ENCODE results near the gene MARCHF3. TPM values are rescaled to one million over a fixed set of nuclear protein-coding genes. Genes with fewer than 3 reads are reported as not detected.

The MARCHF3 gene
- total and polyA plus RNA-seq, 2 donors (not counting 1 experiment from before 2014, with no cell fraction given), result 8.6 to 11.6 TPM

DNA sequence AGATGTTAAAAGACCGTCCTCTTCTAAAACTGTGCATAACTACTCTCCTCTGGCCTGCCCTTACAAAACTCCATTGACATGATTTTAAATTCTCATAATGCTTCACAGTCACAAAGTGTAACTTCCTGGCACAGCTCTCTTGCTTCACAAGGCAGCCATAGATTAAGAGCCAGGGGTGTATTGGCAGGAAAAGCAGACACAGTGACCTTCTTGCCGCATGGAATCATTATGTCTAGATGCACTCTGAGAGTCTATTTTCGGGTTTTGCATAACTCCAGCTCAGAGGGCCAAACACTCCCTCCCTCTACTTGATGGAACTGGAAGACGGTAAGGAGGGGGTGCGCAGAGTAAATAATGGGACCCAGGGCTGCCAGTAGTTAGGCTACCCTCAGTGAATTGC is 110.1 kb downstream of the MARCHF3 start:
- Histone ChIP-seq H3K79me2 (ENCODE audit: control insufficient read depth, insufficient read depth, low read length) (no peaks in the 10 kb centered on the region), H2AFZ (ENCODE audit: low read length) (no peak overlapping the region), H3K4me3 (replicated peaks in 1 of 4; ENCODE audit: control extremely low read depth in 1 of 4, insufficient read depth in 1 of 4, low read depth in 3 of 4, low read length in 4 of 4) (no peak overlapping the region), H4K20me1 (ENCODE audit: control insufficient read depth, extremely low read depth, insufficient read depth, low read length) (no peaks in the 10 kb centered on the region), H3K4me1 (ENCODE audit: control insufficient read depth, extremely low read depth, insufficient read depth, low read length) (peaks cover 3% of the 10 kb centered on the region), H3K9me3 (ENCODE audit: control insufficient read depth, insufficient read depth, low read depth, low read length) (no peaks in the 10 kb centered on the region), H3K27ac (ENCODE audit: insufficient read depth, low read length) (no peak overlapping the region), H3K9ac (ENCODE audit: insufficient read depth, low read length) (no peak overlapping the region), H3K4me2 (ENCODE audit: extremely low read depth, insufficient read depth, low read length) (no peak overlapping the region), H3K27me3 (ENCODE audit: control insufficient read depth, insufficient read depth, low read length) (no peaks in the 10 kb centered on the region), H3K36me3 (ENCODE audit: control insufficient read depth, insufficient read depth, low read length) (no peaks in the 10 kb centered on the region)
- TF ChIP-seq, protein P1, sequence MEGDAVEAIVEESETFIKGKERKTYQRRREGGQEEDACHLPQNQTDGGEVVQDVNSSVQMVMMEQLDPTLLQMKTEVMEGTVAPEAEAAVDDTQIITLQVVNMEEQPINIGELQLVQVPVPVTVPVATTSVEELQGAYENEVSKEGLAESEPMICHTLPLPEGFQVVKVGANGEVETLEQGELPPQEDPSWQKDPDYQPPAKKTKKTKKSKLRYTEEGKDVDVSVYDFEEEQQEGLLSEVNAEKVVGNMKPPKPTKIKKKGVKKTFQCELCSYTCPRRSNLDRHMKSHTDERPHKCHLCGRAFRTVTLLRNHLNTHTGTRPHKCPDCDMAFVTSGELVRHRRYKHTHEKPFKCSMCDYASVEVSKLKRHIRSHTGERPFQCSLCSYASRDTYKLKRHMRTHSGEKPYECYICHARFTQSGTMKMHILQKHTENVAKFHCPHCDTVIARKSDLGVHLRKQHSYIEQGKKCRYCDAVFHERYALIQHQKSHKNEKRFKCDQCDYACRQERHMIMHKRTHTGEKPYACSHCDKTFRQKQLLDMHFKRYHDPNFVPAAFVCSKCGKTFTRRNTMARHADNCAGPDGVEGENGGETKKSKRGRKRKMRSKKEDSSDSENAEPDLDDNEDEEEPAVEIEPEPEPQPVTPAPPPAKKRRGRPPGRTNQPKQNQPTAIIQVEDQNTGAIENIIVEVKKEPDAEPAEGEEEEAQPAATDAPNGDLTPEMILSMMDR (conservative IDR thresholded peaks at IDR 0.05 in 1 of 2, IDR thresholded peaks at IDR 0.05 in 1 of 2; ENCODE audit: low read depth in 1 of 2, low read length in 2 of 2), result no peak
- no peak for TF ChIP-seq EZH2 (IDR thresholded peaks at IDR 0.05; ENCODE audit: low read length, missing control alignments)
- peak; percentile 54 to 76 for DNase-seq (ENCODE audit: low read depth in 2 of 2)

DNA sequence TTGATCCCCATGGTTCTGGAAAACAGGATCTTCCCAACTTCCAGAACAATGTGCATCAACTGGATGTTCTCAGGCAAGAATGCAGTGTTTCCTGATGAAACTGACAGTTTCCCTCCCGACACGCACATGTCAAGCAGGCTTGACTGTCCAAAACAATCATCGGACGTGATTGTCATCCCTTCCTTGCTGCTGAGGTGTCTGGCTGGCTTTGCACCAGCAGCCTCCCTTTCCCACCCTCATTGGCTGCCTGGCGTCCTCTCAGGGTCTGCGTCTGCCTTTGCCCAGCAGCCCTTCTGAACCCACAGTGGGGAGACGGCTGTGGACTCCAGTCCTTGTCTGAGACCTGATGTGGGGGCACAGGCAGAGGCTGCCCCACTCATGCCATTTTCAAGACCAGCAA is 110.8 kb downstream of the MARCHF3 start:
- H4K20me1 ChIP-seq (ENCODE audit: control insufficient read depth, extremely low read depth, insufficient read depth, low read length), result no peaks in the 10 kb centered on the region
- no peak overlapping the region for H2AFZ ChIP-seq (ENCODE audit: low read length)
- TF ChIP-seq, protein P1 (conservative IDR thresholded peaks at IDR 0.05 in 1 of 2, IDR thresholded peaks at IDR 0.05 in 1 of 2; ENCODE audit: low read depth in 1 of 2, low read length in 2 of 2), result no peak
- no peak for TF ChIP-seq EZH2 (IDR thresholded peaks at IDR 0.05; ENCODE audit: low read length, missing control alignments)
- no peak overlapping the region for H3K27ac ChIP-seq (ENCODE audit: insufficient read depth, low read length)
- H3K27me3 ChIP-seq (ENCODE audit: control insufficient read depth, insufficient read depth, low read length), result no peaks in the 10 kb centered on the region
- no peaks in the 10 kb centered on the region for H3K36me3 ChIP-seq (ENCODE audit: control insufficient read depth, insufficient read depth, low read length)
- H3K9ac ChIP-seq (ENCODE audit: insufficient read depth, low read length), result no peak overlapping the region
- peaks cover 3% of the 10 kb centered on the region for H3K4me1 ChIP-seq (ENCODE audit: control insufficient read depth, extremely low read depth, insufficient read depth, low read length)
- no peaks in the 10 kb centered on the region for H3K79me2 ChIP-seq (ENCODE audit: control insufficient read depth, insufficient read depth, low read length)
- no peak for DNase-seq (ENCODE audit: low read depth in 2 of 2)
- no peak overlapping the region for H3K4me3 ChIP-seq (replicated peaks in 1 of 4; ENCODE audit: control extremely low read depth in 1 of 4, insufficient read depth in 1 of 4, low read depth in 3 of 4, low read length in 4 of 4)
- no peaks in the 10 kb centered on the region for H3K9me3 ChIP-seq (ENCODE audit: control insufficient read depth, insufficient read depth, low read depth, low read length)
- H3K4me2 ChIP-seq (ENCODE audit: extremely low read depth, insufficient read depth, low read length), result no peak overlapping the region

DNA sequence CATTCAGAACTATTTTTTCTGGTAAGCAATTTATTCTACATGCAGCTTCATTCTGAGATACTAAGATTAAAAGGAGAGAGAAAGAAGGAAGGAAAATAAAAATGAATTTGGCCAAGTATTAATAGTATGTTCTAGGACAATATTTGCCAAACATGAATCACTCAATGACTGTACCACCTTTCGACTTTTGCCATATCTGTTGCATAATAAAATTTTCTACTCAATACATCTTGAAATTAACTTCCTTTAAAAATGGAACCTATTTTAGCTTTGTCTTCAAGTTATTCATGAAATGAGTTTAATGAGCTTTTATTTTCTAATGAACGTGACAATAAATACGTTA is 111.8 kb downstream of the MARCHF3 start:
- peak in 1 of 2 donors; percentile 8 for DNase-seq (ENCODE audit: low read depth in 2 of 2)
- no peak overlapping the region for H3K4me3 ChIP-seq (replicated peaks in 1 of 4; ENCODE audit: control extremely low read depth in 1 of 4, insufficient read depth in 1 of 4, low read depth in 3 of 4, low read length in 4 of 4)
- H3K4me2 ChIP-seq (ENCODE audit: extremely low read depth, insufficient read depth, low read length), result no peak overlapping the region
- H4K20me1 ChIP-seq (ENCODE audit: control insufficient read depth, extremely low read depth, insufficient read depth, low read length), result no peaks in the 10 kb centered on the region
- no peaks in the 10 kb centered on the region for H3K9me3 ChIP-seq (ENCODE audit: control insufficient read depth, insufficient read depth, low read depth, low read length)
- no peaks in the 10 kb centered on the region for H3K27me3 ChIP-seq (ENCODE audit: control insufficient read depth, insufficient read depth, low read length)
- peaks cover 3% of the 10 kb centered on the region for H3K4me1 ChIP-seq (ENCODE audit: control insufficient read depth, extremely low read depth, insufficient read depth, low read length)
- H3K36me3 ChIP-seq (ENCODE audit: control insufficient read depth, insufficient read depth, low read length), result no peaks in the 10 kb centered on the region
- TF ChIP-seq, protein P1 (conservative IDR thresholded peaks at IDR 0.05 in 1 of 2, IDR thresholded peaks at IDR 0.05 in 1 of 2; ENCODE audit: low read depth in 1 of 2, low read length in 2 of 2), result no peak
- no peak for TF ChIP-seq EZH2 (IDR thresholded peaks at IDR 0.05; ENCODE audit: low read length, missing control alignments)
- H3K27ac ChIP-seq (ENCODE audit: insufficient read depth, low read length), result no peak overlapping the region
- H3K9ac ChIP-seq (ENCODE audit: insufficient read depth, low read length), result no peak overlapping the region
- H2AFZ ChIP-seq (ENCODE audit: low read length), result no peak overlapping the region
- H3K79me2 ChIP-seq (ENCODE audit: control insufficient read depth, insufficient read depth, low read length), result no peaks in the 10 kb centered on the region

Measured in fibroblast of lung (primary cell).